NCI-H2227 treated with DMSO at 0.1 percent for 48 hours (cell line): ENCODE results near the gene UPP2.

Experiments used
- DNase-seq: peaks from one replicate; lab custom pipeline; 2025; lab: John Stamatoyannopoulos, UW

Gene UPP2

GRCh38 chr2:158101384-158101926 lies at the start of gene UPP2:
Gene UPP2 (plus strand): TSS chr2:158101876. CDS start chr2:158102064, 188 bp downstream.
- no peak for DNase-seq

- DNase-seq = no peak
These were observed 48.9 kb upstream of the UPP2 start for GRCh38 chr2:158052761-158053160.

GRCh38 chr2:158056875-158057274 lies 44.8 kb upstream of the UPP2 start:
- DNase-seq = no peak

DNA sequence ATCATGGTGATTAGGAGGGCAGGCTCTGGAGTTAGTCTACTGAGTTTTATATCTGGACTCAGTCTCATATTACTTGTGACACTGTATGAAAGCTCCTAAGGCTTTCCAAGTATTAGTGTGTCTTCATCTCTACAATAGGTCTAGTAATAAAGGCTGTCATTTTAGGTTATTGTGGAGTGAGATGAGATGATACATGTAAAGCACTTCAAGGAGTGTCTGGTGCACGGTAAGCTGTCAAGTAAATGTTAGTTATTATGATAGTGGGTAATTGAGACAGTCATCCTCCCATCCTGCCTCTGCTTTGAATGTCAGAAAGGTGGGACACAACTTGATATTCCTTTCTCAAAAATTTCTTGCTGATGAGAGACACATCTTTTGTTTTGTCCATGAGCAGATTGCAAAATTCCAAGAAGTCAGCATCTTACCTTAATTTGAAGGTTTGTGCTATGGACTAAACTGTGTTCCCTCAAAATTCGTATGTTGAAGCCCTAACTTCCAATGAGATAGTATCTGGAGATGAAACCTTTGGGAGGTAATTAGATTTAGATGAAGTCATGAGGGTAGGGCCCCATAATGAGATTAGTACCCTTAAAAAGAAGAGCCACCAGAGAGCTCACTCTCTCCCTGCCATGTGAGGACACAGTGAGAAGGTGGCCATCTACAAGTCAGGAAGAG lies 41.4 kb upstream of the UPP2 start:
- no peak for DNase-seq

- no peak for DNase-seq
These were observed 40.7 kb upstream of the UPP2 start for GRCh38 chr2:158060835-158061435.

GRCh38 chr2:158061763-158062162 lies 39.9 kb upstream of the UPP2 start:
- DNase-seq = no peak

GRCh38 chr2:158066046-158066713 lies 35.5 kb upstream of the UPP2 start:
- no peak for DNase-seq

DNA sequence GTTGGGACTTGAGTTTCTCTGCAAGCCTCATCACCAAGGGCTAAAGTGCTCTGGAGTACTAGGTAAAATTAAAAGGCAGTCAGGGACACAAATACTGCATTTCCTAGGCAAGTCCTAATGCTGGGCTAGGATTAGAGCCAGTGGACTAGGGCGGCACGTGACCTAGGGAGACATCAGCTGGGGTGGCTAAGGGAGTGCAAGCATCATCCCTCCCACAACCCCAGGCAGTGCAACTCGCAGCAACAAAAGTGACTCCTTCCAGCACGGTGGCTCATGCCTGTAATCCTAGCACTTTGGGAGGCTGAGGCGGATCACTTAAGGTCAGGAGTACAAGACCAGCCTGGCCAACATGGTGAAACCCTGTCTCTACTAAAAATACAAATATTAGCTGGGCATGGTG lies 30.7 kb upstream of the UPP2 start:
- no peak for DNase-seq

GRCh38 chr2:158072361-158072760 lies 29.3 kb upstream of the UPP2 start:
- DNase-seq = no peak

GRCh38 chr2:158079672-158080071 lies 22.0 kb upstream of the UPP2 start:
- DNase-seq = no peak

DNA sequence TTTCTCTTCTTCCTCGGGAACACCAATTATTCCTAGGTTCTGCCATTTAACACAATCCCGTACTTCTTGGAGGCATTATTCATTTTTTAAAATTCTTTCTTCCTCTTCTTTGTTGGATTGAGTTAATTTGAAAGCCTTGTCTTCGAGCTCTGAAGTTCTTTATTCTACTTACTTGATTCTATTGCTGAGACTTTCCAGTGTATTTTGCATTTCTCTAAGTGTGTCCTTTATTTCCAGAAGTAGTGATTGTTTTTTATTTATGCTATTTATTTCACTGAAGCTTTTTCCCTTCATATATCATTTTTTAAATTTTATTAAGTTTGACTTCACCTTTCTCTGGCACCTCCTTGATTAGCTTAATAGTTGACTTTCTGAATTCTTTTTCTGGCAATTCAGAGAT lies 13.6 kb upstream of the UPP2 start:
- no peak for DNase-seq

DNA sequence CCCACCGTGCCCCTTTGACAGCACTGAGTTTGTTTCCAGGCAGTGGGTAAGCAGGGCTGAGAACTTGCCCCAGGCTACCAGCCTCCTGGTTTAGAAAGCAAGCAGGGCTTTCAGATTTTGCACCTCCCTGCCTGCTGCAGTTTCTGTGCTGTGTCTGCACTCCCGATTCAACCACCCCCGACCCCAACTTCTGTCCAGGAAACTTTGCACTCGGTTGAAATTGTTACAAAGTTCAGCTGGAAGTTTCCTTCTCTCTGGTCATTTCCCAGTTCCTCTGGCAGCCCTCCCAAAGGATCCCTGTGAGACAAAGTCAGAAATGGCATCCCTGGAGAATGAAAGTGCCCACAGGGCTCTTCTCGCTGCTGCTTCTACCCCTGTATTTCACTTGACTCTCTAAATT lies 12.4 kb upstream of the UPP2 start:
- no peak for DNase-seq

DNA sequence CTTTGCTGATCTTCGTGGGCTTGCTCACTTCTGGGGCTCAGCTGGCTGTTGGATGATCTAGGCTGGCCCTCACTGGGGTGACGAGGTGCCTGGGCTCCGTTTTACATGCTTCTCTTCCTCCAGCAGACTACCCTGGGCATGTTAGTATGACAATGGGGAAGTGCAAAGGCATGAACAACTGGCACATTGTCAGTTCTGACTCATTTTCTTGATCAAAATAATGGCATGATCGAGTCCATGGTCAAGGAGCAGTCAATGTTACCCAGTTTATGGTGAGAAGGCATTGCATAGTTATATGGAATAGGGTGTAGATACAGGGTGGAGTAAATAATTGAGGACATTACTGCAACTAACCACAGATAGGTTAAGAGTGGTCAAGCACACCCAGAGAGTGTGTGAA lies 10.0 kb upstream of the UPP2 start:
- no peak for DNase-seq

- DNase-seq = no peak
These were observed 7.1 kb upstream of the UPP2 start for GRCh38 chr2:158094487-158095092.

DNA sequence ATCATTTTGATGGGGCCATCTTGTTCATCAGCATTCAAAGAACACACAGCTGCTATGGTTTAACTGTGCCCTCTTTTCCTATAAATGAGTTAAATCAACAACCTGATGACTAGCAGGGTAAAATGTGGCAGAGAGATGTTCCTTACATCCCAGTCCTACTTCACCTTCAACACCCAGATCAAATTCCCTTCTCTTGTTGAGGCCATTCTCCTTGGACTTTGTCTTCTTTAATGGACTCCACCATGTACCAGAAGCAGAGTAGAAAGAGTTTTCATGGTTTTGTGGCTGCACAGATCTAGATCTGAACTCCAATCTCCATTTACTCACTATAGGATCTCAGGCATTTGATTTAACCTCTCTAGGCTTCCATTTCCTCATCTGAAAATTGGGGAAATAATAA lies 6.4 kb upstream of the UPP2 start:
- DNase-seq = no peak

GRCh38 chr2:158095912-158096311 lies 5.8 kb upstream of the UPP2 start:
- no peak for DNase-seq

GRCh38 chr2:158097481-158097880 lies 4.2 kb upstream of the UPP2 start:
- DNase-seq = no peak

DNA sequence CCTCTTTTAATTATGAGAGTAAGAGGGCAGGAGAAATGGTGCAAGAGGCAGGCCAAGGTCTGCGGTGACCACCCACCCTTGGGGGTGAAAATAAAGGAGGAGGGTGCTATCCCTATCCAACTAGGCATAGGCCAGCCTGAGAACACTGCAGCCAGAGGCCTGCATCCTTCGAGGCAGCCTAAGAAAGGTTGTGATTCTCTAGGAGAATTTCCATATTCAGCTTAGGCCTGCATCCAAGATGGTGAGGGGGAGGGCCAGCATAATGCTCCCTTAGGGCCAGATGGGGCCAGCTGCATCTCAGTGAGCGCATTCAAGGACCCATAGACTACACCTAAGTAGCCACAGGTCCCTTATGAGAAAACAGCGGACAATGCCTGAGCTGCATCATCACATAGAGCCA lies 3.5 kb upstream of the UPP2 start:
- DNase-seq = no peak

GRCh38 chr2:158099716-158100115 lies 2.0 kb upstream of the UPP2 start:
- no peak for DNase-seq

- DNase-seq = no peak
These were observed 1.3 kb upstream of the UPP2 start for GRCh38 chr2:158100411-158100810.

- DNase-seq = no peak
These were observed 770 bp downstream of the UPP2 start for GRCh38 chr2:158102446-158102845.

DNA sequence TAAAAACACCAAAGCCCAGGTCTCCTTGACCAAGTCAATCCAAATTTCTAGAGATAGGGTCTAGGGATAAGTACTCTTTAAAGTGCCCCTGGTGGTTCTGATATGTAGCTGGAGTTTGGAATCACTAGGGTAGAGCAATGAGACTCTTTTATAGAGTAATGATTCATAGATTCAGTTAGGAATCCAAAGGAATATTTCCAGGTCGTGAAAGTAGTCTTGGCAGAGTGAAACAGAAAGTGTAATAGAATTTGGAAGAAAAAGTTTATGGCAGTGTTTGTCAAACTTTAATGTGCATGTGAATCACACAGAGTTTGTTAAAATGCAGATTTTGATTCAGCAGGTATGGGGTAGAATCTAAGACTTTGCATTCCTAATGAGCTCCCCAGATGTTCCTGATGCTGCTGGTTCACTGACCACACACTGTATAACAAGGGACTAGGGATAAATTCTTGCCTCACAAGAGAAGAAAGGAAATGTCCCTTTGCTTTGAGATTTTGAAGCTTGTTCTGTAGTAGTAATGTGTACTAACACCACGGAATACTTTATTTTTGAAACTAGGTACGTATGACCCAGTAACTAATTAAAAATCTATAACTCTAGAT lies 1.8 kb downstream of the UPP2 start:
- DNase-seq = no peak
